Measurements from ENCODE around the gene C6orf15.

DNA sequence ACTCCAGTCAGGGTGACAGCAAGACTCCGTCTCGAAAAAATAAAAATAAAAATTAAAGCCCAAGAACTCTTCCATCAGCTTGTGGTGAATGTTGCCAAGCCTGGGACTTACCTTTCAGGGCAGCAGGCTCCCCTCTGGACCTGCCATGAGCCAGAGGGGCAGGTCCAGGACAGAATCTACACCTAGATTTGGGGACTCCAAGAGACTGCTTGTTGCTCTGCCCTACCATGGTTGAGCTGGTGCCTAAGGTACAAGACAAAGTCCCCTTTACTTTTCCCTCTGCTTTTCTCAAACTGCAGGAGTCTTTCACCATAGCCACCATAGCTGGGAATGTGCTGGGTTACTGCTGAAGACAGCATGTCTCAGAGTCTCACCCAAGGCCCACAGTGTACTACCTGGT is 9.2 kb downstream of the C6orf15 start:
- TF ChIP-seq, protein P1, sequence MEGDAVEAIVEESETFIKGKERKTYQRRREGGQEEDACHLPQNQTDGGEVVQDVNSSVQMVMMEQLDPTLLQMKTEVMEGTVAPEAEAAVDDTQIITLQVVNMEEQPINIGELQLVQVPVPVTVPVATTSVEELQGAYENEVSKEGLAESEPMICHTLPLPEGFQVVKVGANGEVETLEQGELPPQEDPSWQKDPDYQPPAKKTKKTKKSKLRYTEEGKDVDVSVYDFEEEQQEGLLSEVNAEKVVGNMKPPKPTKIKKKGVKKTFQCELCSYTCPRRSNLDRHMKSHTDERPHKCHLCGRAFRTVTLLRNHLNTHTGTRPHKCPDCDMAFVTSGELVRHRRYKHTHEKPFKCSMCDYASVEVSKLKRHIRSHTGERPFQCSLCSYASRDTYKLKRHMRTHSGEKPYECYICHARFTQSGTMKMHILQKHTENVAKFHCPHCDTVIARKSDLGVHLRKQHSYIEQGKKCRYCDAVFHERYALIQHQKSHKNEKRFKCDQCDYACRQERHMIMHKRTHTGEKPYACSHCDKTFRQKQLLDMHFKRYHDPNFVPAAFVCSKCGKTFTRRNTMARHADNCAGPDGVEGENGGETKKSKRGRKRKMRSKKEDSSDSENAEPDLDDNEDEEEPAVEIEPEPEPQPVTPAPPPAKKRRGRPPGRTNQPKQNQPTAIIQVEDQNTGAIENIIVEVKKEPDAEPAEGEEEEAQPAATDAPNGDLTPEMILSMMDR (IDR thresholded peaks at IDR 0.05; ENCODE audit: insufficient read depth, low read length): no peak
- TF ChIP-seq POLR2AphosphoS5 (IDR thresholded peaks at IDR 0.05; ENCODE audit: low read depth) (no peak), GABPA (IDR thresholded peaks at IDR 0.05; ENCODE audit: low read depth) (no peak), SPI1 (IDR thresholded peaks at IDR 0.05; ENCODE audit: borderline replicate concordance, low read depth) (no peak)
- TF ChIP-seq, protein P2, sequence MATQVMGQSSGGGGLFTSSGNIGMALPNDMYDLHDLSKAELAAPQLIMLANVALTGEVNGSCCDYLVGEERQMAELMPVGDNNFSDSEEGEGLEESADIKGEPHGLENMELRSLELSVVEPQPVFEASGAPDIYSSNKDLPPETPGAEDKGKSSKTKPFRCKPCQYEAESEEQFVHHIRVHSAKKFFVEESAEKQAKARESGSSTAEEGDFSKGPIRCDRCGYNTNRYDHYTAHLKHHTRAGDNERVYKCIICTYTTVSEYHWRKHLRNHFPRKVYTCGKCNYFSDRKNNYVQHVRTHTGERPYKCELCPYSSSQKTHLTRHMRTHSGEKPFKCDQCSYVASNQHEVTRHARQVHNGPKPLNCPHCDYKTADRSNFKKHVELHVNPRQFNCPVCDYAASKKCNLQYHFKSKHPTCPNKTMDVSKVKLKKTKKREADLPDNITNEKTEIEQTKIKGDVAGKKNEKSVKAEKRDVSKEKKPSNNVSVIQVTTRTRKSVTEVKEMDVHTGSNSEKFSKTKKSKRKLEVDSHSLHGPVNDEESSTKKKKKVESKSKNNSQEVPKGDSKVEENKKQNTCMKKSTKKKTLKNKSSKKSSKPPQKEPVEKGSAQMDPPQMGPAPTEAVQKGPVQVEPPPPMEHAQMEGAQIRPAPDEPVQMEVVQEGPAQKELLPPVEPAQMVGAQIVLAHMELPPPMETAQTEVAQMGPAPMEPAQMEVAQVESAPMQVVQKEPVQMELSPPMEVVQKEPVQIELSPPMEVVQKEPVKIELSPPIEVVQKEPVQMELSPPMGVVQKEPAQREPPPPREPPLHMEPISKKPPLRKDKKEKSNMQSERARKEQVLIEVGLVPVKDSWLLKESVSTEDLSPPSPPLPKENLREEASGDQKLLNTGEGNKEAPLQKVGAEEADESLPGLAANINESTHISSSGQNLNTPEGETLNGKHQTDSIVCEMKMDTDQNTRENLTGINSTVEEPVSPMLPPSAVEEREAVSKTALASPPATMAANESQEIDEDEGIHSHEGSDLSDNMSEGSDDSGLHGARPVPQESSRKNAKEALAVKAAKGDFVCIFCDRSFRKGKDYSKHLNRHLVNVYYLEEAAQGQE (IDR thresholded peaks at IDR 0.05; ENCODE audit: insufficient replicate concordance, low read depth): no peak

Data from HL-60 (cell line).